ENCODE results near the gene RBM12.

DNA sequence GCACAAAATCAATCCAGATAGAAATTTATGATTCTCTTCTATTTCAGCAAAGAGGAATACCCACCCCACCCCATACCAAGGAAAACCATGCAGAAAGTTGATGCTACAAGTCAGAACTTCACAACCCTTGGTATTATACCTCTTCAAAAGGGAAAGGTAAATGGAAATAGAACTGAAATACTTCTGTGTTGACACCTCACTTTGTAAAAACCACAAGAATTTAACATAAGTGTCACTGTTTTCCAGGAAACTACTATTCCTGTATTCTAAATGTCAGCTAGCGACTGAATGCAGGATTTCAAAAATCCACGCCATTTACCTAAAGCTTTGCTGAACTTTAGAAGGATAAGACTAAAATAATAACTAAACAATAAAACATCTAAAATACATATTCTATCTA is 3.6 kb downstream of the RBM12 start:
- no peak for TF ChIP-seq CTCF (IDR thresholded peaks at IDR 0.05; ENCODE audit: low read depth, low read length, missing input control)
- TF ChIP-seq MAX (IDR thresholded peaks at IDR 0.05) = no peak
- no peak for TF ChIP-seq RAD21 (IDR thresholded peaks at IDR 0.05)
- TF ChIP-seq FOXA1 (IDR thresholded peaks at IDR 0.05) = no peak
- no peak for TF ChIP-seq GABPA (IDR thresholded peaks at IDR 0.05 in 1 of 2, conservative IDR thresholded peaks at IDR 0.05 in 1 of 2)
- TF ChIP-seq SP1 (IDR thresholded peaks at IDR 0.05) = no peak
- no peak for TF ChIP-seq YY1 (IDR thresholded peaks at IDR 0.05)
- TF ChIP-seq ATF3 (IDR thresholded peaks at IDR 0.05) = no peak
- TF ChIP-seq JUND (IDR thresholded peaks at IDR 0.05) = no peak
- no peak for TF ChIP-seq NR2F2 (IDR thresholded peaks at IDR 0.05)
- TF ChIP-seq, protein P1, sequence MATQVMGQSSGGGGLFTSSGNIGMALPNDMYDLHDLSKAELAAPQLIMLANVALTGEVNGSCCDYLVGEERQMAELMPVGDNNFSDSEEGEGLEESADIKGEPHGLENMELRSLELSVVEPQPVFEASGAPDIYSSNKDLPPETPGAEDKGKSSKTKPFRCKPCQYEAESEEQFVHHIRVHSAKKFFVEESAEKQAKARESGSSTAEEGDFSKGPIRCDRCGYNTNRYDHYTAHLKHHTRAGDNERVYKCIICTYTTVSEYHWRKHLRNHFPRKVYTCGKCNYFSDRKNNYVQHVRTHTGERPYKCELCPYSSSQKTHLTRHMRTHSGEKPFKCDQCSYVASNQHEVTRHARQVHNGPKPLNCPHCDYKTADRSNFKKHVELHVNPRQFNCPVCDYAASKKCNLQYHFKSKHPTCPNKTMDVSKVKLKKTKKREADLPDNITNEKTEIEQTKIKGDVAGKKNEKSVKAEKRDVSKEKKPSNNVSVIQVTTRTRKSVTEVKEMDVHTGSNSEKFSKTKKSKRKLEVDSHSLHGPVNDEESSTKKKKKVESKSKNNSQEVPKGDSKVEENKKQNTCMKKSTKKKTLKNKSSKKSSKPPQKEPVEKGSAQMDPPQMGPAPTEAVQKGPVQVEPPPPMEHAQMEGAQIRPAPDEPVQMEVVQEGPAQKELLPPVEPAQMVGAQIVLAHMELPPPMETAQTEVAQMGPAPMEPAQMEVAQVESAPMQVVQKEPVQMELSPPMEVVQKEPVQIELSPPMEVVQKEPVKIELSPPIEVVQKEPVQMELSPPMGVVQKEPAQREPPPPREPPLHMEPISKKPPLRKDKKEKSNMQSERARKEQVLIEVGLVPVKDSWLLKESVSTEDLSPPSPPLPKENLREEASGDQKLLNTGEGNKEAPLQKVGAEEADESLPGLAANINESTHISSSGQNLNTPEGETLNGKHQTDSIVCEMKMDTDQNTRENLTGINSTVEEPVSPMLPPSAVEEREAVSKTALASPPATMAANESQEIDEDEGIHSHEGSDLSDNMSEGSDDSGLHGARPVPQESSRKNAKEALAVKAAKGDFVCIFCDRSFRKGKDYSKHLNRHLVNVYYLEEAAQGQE (IDR thresholded peaks at IDR 0.05) = no peak
- TF ChIP-seq ZBTB33 (IDR thresholded peaks at IDR 0.05) = no peak
- no peak for TF ChIP-seq TAF1 (conservative IDR thresholded peaks at IDR 0.05)

Data from liver (tissue), 3 donors.